Kidney (tissue), 14 donors: ENCODE data around the gene TMX2. TPM values are rescaled to one million over a fixed set of nuclear protein-coding genes. Genes with fewer than 3 reads are reported as not detected.
A peak's percentile ranks its signal among the peaks of the same experiment; 100 is the strongest.

ENCODE experiments used
- DNase-seq, 5 donors: peaks; one replicate each; pipeline ENCODE4 v3.0.0-alpha.2; 2013 to 2020
- FAIRE-seq: peaks from 2 replicates; lab custom pipeline; 2012; peaks lifted over from hg19 to GRCh38; lab: Jason Lieb, UNC
- H3K27ac ChIP-seq, 2 donors: one replicate each; pipeline ENCODE4 v1.7.0; 2013; ENCODE audit warnings: low read depth in 2 of 2, low read length in 2 of 2, inconsistent platforms in 1 of 2
- H3K27me3 ChIP-seq: one replicate; pipeline ENCODE4 v1.7.1; 2013; ENCODE audit warnings: low read length, inconsistent platforms; ENCODE audit not compliant: control insufficient read depth, insufficient read depth
- H3K36me3 ChIP-seq, 3 donors: one replicate each; pipeline versions ENCODE4 v1.7.0 to v1.7.1; 2013; ENCODE audit warnings: low read length in 3 of 3, control low read depth in 1 of 3, inconsistent platforms in 1 of 3; ENCODE audit not compliant: insufficient read depth in 3 of 3, control insufficient read depth in 2 of 3
- H3K4me1 ChIP-seq, 3 donors: one replicate each; pipeline versions ENCODE4 v1.7.0 to v1.7.1; 2013; ENCODE audit warnings: low read length in 3 of 3, inconsistent platforms in 1 of 3, low read depth in 1 of 3; ENCODE audit not compliant: control insufficient read depth in 2 of 3, insufficient read depth in 2 of 3
- H3K4me3 ChIP-seq, 3 donors: one replicate each; pipeline versions ENCODE4 v1.7.0 to v1.8.1; 2013; ENCODE audit warnings: low read length in 3 of 3, control low read depth in 1 of 3, inconsistent platforms in 1 of 3
- H3K9ac ChIP-seq, 3 donors: one replicate each; pipeline versions ENCODE4 v1.7.0 to v1.7.1; 2013; ENCODE audit warnings: low read length in 3 of 3, control low read depth in 1 of 3, inconsistent platforms in 1 of 3
- H3K9me3 ChIP-seq, 3 donors: one replicate each; pipeline versions ENCODE4 v1.7.0 to v1.7.1; 2013; ENCODE audit warnings: low read length in 3 of 3, control low read depth in 1 of 3, inconsistent platforms in 1 of 3; ENCODE audit not compliant: control insufficient read depth in 2 of 3, insufficient read depth in 1 of 3
- CTCF ChIP-seq: IDR thresholded peaks from 3 replicates; pipeline ENCODE4 v1.5.1; 2012; ENCODE audit warnings: mild to moderate bottlenecking, moderate library complexity, borderline replicate concordance; ENCODE audit not compliant: insufficient read depth; ENCODE audit errors: extremely low read depth
- intact Hi-C: fragments of 100-400 bp; cut with DNase I; formaldehyde crosslinking; loops from one replicate; pipeline ENCODE4 v1.11.1; 2022
- polyA plus RNA-seq: library from polyadenylated mRNA; stranded (reverse); fragments of 350-450 nt; fragmentation: Illumina TruSeq; extraction: RNeasy Lipid Tissue Mini Kit (QIAGEN cat#74804); gene quantifications from one replicate; pipeline ENCODE4 v1.2.3, GENCODE V29; 2014; ENCODE audit warnings: low read depth, low replicate concordance; ENCODE audit not compliant: insufficient read depth
- total RNA-seq: library from RNA; stranded (reverse); fragmentation: NEBNext Ultra II Directional; extraction: Animal tissue kit (Norgen Biotek cat#: 25700); gene quantifications from one replicate; pipeline ENCODE4 v1.2.1, GENCODE V29; 2021
- donor health status: control.
- donor health status: control.
- donor health status: control.
- donor health status: control.
- donor health status: control.
- donor health status: DM: yes; HTN: yes; CAD: no.
- donor health status: Normal renal cell carcinoma (clear cell type).

The TMX2 gene
- total and polyA plus RNA-seq, 2 donors from 2014 or later, result 86.1 to 133 TPM

GRCh38 chr11:57764021-57764420 is 51.6 kb downstream of the TMX2 start:
- intact Hi-C loops, result no loop called here
- peak overlapping the region; percentile 56 to 69 for H3K27ac ChIP-seq
- FAIRE-seq (no peak), DNase-seq (peak in 2 of 5 donors; percentile 19 to 37)
- H3K9me3 ChIP-seq, result no peaks in the 10 kb centered on the region
- H3K4me3 ChIP-seq, result peak overlapping the region; percentile 88 to 99 (median 99)
- no peaks in the 10 kb centered on the region for H3K36me3 ChIP-seq
- peaks cover 4 to 21% (median 12%) of the 10 kb centered on the region in 3 donors for H3K4me1 ChIP-seq
- peak overlapping the region; percentile 67 to 100 (median 99) for H3K9ac ChIP-seq
- no peaks in the 10 kb centered on the region for H3K27me3 ChIP-seq
- TF ChIP-seq CTCF, result no peak

- no peak for FAIRE-seq
- H3K27me3 ChIP-seq, result no peaks in the 10 kb centered on the region
- peaks cover 4 to 21% (median 12%) of the 10 kb centered on the region in 3 donors for H3K4me1 ChIP-seq
- H3K9ac ChIP-seq, result peak overlapping the region; percentile 67 to 100 (median 99)
- DNase-seq, result peak in 1 of 5 donors; percentile 21
- TF ChIP-seq CTCF, result no peak
- H3K4me3 ChIP-seq, result peak overlapping the region; percentile 31 to 99 (median 88)
- intact Hi-C loops, result no loop called here
- H3K27ac ChIP-seq, result peak overlapping the region; percentile 56 to 69
- H3K36me3 ChIP-seq, result no peaks in the 10 kb centered on the region
- no peaks in the 10 kb centered on the region for H3K9me3 ChIP-seq
Observed at GRCh38 chr11:57764566-57764965, 52.2 kb downstream of the TMX2 start.

DNA sequence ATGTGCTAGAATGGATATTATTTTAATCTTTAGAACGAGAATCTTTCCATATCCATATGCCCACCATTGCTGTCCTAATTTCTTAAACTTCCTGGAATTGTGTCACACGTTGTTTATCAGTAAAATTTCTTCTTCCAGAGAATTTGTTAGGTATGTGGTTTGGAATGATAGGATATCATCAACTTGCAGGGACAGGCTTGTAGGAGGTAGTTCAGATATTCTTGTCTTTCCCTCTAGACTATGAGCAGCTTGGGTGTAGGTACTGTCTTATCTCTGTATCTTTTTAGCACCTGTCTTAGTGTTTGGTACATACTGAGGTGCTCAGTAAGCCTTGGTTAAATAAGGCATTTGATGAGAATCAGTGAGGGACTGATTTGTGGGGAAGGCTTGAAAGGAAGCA is 52.6 kb downstream of the TMX2 start:
- DNase-seq (no peak), FAIRE-seq (no peak)
- Histone ChIP-seq H3K27me3 (no peaks in the 10 kb centered on the region), H3K9ac (peak overlapping the region; percentile 13 to 100 (median 99)), H3K9me3 (no peaks in the 10 kb centered on the region), H3K27ac (peak overlapping the region; percentile 56 to 69), H3K4me1 (peaks cover 4 to 21% (median 12%) of the 10 kb centered on the region in 3 donors), H3K36me3 (no peaks in the 10 kb centered on the region), H3K4me3 (peak overlapping the region; percentile 31 to 99 (median 88))
- intact Hi-C loops, result no loop called here
- TF ChIP-seq CTCF, result no peak

DNA sequence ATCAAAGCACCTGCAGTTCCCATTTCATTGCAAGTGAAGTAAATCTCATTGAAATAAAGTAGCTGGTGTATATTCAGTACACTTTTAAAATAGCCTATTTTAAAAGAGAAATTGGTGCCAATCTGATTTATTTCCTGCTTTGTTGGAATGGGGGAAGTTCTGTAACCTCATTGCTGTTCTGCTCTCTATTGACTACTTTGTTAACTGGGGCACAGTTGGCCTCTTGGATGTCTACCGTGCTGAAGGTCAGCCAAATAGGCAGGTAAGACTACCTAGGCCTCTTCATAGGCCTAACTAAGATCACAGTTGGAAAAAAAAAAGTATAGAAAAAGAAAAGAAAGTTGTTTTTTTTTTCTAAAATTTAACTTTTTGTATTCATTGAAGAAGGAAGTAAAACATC is 58.4 kb downstream of the TMX2 start:
- Histone ChIP-seq H3K27ac (no peak overlapping the region), H3K4me1 (peaks cover 2 to 38% (median 21%) of the 10 kb centered on the region in 3 donors)

More for the DNA sequence above, 58.4 kb downstream of the TMX2 start:
- FAIRE-seq (no peak), DNase-seq (no peak)
- H3K27me3 ChIP-seq, result no peaks in the 10 kb centered on the region
- intact Hi-C loops, result no loop called here
- H3K36me3 ChIP-seq, result no peaks in the 10 kb centered on the region
- no peak for TF ChIP-seq CTCF
- H3K4me3 ChIP-seq, result no peak overlapping the region
- H3K9me3 ChIP-seq, result no peaks in the 10 kb centered on the region
- H3K9ac ChIP-seq, result no peak overlapping the region
